GM19438 (cell line): ENCODE data around the gene MESP1.

Experiments used
- ATAC-seq: cut with Tn5 transposase; IDR thresholded peaks from one replicate; pipeline ENCODE4 v1.9.1; 2021; ENCODE audit warnings: low read depth; ENCODE audit not compliant: unreplicated experiment

Gene MESP1

DNA sequence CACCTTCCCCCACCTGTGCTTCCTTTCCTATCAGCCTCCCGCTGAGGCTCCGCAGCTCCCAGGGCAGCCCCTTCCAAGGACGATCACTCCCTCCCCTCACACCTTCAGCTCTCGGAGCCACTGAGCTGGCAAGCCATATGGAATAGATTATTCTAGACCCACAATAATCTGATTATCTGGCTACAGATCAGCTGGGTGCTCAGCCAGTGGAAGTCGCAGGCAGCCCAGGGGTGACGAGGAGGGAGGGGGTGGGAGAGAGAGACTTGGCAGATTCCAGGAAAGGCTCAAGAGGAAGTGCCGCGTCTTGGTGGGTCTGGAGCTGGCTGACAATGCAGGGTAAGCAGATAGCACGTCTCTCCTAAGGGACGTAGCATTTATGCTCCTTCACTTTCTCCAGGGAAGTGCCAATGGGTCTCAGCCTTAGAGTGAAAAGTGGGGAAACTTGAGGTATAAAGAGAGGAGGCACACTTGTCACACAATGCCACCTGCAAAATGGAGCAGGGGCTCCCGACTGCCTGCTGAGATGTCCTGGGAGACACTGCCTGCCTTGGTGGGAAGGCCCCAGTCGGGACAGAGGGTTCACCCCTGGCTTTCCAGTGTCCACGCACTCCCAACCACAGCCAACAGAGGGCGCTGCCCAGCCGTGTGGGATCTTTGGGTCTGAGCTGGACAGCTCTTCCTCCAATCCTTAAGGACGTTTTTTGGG lies 9.4 kb upstream of the MESP1 start:
- peak; percentile 75 for ATAC-seq

DNA sequence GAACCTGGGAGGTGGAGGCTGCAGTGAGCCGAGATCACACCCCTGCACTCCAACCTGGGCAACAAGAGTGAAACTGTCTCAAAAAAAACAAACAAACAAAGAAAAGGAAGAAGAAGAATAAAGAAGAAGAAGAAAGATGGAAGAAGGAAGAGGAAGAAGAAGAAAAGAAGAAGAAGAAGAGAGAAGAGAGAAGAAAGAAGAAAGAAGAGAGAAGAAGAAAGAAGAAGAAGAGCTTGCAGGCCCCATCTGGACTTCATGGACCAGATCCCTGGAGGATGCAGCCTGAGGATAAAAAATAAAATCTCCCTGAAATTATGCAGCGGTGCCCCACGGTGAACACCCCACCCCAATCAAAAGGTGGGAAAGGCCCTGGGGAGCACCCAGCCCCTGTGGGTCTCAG lies 8.8 kb upstream of the MESP1 start:
- ATAC-seq = no peak

DNA sequence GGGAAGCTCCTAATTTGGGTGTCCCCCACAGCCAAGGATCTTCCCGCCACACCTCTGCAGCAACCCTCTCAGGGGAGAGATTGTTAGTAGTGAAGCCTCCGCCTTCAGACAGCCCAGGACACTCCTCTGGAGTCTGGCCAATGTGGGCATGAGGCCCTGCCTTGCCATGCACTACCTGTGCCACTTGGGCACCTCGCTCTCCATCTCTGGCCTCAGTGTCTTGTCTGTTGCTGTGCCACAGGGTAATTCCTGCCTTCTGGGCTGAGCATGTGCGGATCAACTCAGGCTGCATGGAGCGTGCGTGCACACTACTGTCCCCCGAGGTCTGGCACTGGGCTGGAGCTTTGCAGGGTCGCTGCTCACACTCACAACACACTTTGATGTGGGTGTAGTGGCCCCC lies 7.9 kb upstream of the MESP1 start:
- ATAC-seq = no peak

GRCh38 chr15:89758283-89758682 lies 7.2 kb upstream of the MESP1 start:
- no peak for ATAC-seq

DNA sequence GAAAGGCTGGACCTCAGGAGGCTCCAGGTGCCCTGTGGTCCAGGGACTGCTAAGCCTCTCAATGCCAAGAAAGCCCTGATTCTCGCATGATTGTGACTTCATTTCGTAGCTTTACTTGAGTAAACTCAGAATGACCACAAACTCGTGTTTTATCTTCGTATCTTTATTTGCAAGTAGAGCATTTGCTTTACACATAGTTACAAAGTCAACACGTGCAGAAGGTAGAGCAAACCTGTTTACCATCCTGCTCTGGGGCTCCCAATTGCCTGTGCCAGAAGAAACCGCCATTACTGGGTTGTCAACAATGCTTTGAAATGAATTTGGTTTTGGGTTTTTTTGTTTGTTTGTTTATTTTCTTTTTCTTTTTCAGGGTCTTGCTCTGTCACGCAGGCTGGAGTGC lies 5.8 kb upstream of the MESP1 start:
- no peak for ATAC-seq

- no peak for ATAC-seq
These were observed 4.7 kb upstream of the MESP1 start for GRCh38 chr15:89755701-89756100.

DNA sequence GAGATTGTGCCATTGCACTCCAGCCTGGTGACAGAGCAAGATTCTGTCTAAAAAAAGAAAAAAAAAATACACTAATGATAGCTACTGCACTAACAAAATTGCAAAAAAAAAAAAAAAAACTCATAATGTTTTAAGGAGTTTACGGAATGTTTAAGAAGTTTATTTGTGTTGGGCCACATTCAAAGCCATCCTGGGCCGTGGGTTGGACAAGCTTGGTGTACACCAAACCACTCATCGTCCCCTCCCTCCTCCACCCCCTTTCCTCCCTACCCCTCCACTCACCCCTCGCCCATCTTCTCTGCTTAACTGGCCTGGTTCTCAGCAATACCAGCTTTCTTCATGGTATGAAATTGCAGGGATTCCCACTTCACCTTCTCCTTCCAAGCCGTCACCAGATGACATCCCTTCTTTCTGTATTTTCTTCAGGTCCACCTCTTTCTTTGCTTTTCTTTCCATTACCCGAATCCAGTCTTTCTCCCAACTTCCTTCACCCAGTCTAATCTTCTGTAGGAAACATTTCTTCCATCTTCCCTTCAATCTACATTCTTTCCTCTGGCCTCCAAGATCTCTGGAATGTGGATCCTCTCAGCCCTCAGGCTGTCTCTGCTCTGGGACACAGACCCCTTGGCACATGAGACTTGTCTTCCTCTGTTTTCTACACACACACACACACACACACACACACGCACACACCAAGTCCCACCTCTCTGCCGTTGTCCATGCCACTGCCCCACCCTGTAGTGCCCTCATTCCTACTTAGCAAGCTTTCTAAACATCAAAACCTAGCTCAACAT lies 3.5 kb upstream of the MESP1 start:
- ATAC-seq = no peak

GRCh38 chr15:89753855-89754254 lies 2.8 kb upstream of the MESP1 start:
- ATAC-seq = no peak

DNA sequence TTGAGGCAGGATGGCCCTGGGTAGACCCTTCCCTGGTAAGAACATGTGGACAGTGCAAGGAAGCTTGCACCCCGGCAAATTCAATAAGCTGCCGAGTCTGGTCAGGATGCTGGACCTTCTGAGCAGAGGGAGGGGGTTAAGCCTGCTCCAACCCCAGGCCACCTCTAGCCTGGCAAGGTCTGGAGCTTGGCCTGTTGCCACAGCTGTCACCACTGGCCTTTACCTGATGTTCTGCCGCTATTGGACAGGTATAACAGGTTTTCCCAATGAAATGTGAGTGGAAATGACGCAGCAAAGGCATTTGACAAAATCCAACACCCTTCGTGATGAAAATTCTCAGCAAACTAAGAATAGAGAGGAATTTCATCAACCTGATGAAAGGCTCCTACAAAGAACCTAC lies 699 bp upstream of the MESP1 start:
- no peak for ATAC-seq

DNA sequence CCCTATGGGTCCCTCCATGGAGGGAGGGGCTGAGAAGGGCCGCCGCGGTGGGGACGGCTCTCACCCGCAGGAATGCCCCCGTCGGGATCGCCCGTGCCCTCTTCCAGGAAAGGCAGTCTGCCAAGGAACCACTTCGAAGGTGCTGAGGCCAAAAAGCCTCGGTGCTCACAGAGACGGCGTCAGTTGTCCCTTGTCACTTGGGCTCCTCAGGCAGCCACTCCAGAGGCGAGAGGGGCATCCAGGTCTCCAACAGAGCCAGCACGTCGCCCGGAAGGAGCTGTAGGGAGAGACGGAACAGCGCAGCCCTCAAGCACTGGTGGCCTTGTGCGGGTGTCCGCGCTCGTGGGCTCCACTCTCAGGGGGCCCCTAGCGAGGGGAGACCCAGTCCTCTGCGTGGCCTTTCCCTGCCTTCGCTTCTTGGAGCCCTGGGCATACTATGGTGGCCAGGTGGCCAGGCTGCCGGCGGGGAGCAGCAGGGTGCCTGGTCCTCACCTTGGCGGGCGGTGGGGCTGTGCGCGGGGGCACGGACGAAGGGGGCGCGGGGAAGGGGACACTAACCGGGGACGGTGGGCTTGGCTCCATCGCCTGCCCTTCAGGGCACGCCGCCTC lies 994 bp downstream of the MESP1 start:
- ATAC-seq = peak; percentile 9

DNA sequence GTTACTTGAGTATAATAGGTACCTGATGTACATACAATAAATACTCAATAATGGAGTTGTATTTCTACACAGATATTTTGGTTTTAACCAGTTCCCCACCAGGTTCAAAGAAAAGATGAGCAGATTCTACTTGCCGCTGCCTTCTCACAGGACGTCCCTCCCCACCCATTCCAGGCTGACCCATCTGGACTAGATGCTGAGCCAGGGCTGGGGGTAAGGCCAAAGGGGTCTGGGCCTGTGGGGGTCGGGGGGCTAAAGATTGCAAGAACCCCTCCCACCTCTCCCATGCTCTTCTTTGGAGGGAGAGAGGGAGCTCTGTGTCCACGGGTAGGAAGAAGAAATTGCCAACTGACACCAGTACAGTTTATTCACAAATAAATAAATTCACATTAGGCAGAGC lies 1.5 kb downstream of the MESP1 start:
- ATAC-seq = no peak

DNA sequence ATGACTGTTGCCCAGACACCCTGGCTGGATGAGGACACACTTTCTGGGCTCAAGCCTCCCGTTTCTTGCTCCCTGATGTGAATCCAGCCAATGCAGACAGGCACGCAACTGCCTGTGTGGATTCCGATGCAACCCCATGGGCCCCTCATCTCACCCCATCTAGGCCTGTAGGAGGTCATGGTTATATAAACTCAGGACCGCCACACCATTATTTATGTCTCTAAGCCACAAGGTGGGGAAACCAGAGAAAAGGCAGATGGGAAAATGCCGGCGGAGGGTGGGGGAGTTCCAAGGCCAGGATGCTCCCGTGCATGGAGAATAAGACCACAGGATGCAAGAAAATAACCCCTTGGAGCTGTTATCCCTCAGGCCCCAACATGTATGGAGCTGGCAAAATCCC lies 2.0 kb downstream of the MESP1 start:
- ATAC-seq = no peak

GRCh38 chr15:89747708-89748682 lies 3.1 kb downstream of the MESP1 start:
- ATAC-seq = no peak

DNA sequence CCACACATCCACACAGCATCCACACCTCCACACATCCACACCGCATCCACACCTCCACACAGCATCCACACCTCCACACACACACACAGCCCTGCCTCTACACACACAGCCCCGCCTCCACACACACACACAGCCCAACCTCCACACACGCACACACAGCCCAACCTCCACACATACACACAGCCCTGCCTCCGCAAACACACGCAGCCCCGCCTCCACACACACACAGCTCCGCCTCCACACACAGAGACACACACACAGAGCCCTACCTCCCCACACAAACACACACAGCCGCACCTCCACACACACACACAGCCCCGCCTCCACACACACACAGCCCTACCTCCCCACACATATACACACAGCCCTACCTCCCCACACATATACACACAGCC lies 4.7 kb downstream of the MESP1 start:
- ATAC-seq = no peak

DNA sequence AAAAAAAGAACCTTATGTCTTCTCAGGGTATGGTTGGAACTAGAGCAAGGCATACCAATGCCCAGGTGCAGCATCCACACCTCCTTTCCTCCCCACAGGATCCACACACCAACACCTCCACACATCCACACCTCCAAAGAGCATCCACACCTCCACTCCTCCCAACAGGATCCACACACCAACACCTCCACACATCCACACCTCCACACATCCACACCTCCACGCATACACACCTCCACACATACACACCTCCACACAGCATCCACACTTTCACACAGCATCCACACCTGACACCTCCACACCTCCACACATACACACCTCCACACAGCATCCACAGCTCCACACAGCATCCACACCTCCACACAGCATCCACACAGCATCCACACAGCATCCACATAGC lies 5.3 kb downstream of the MESP1 start:
- ATAC-seq = no peak

DNA sequence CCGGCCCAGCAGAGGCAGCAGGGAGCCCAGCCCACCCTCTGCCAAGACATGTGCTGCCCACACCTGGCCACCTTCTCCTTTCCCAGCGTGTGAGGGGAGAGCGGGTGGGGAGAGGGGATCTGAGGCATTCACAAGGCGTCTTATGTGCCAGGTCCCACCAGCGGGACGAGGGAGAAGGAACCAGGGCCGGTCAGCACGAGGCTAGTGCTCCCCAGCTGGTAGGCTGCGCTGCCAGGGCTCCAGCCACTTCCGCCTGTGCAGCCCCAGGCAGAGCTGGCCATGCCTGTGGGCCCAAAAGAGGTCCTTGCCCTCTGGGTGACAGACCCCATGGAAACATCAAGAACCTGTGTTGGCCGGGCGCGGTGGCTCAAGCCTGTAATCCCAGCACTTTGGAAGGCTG lies 5.9 kb downstream of the MESP1 start:
- ATAC-seq = no peak

GRCh38 chr15:89743594-89743993 lies 7.5 kb downstream of the MESP1 start:
- no peak for ATAC-seq

DNA sequence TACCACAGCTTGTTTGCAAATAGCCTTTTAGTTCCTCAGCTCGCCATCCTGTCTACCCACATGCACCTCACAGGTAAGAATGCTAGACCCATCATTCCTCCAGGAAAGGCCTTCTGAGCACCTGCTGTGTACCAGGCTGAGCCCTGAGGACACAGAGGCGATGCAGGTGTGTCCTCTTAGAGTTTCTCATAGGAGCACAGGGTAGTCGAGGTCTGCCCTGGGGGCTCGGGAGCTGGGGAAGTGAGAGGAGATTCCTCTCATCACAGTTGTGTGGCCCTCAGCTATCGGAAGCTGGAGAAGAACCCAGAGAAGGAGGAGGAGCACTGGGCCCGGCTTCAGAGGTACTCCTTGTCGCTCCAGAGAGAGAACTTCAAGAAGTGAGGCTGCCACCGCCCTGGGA lies 8.0 kb downstream of the MESP1 start:
- ATAC-seq = no peak

- no peak for ATAC-seq
These were observed 10.9 kb downstream of the MESP1 start for GRCh38 chr15:89740137-89740536.

- no peak for ATAC-seq
These were observed 15.3 kb downstream of the MESP1 start for GRCh38 chr15:89735773-89736172.
